ENCODE measurements around the gene RNF182. TPM values are rescaled to one million over a fixed set of nuclear protein-coding genes. Genes with fewer than 3 reads are reported as not detected.

Gene RNF182
- total RNA-seq, 4 donors from 2014 or later = not detected

GRCh38 chr6:13986700-13987399 is 62.1 kb downstream of the RNF182 start:
- Histone ChIP-seq H3K9me3 (no peaks in the 10 kb centered on the region), H3K27ac (no peak overlapping the region), H3K36me3 (no peaks in the 10 kb centered on the region), H3K4me1 (no peaks in the 10 kb centered on the region), H3K4me3 (no peak overlapping the region), H3K27me3 (peaks cover 66% of the 10 kb centered on the region)
- DNase-seq = no peak
- intact Hi-C loops (cut with DNase I; ENCODE audit: low total_unique reads) (no loop called here), in situ Hi-C loops (cut with MboI; ENCODE audit: low pct_ligation_motif_present in 1 of 4, low pct_unique_long_range_greater_than_20kb in 1 of 4, low sequenced_read_pairs in 3 of 4) (no loop called here)
- TF ChIP-seq POLR2A (IDR thresholded peaks at IDR 0.05) = no peak
- 82 to 85% methylated on average over 4 of the region's 4 CpGs for WGBS, 2 donors (ENCODE audit: low coverage in 1 of 2)

DNA sequence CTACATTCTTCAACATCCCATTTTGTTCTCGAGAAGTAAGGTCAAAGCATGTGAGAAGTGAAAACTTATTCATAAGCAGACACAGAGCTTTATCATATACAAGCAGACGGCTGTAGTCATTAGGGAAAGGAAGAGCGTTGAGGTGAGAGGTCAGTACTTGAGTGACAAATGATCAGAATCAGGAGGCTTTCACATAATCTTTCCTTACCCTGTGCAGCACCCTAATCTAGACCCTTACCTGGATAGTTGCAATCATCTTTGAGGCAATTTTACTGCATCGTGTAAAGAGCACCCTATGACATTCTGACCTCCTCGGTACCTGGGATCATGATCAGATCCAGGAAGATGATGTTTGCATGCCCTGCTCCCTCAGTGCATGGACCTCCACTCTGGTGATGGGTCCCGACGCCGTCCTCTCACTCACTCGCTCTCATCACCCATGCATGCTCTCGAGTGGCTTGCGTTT is 62.7 kb downstream of the RNF182 start:
- WGBS, 2 donors (ENCODE audit: low coverage in 1 of 2) = 80 to 83% methylated on average over 11 of the region's 11 CpGs
- no peaks in the 10 kb centered on the region for H3K9me3 ChIP-seq
- no peaks in the 10 kb centered on the region for H3K36me3 ChIP-seq
- H3K4me3 ChIP-seq = no peak overlapping the region
- no peak for DNase-seq
- no peak overlapping the region for H3K27ac ChIP-seq
- H3K27me3 ChIP-seq = peaks cover 64% of the 10 kb centered on the region
- TF ChIP-seq, protein P1, sequence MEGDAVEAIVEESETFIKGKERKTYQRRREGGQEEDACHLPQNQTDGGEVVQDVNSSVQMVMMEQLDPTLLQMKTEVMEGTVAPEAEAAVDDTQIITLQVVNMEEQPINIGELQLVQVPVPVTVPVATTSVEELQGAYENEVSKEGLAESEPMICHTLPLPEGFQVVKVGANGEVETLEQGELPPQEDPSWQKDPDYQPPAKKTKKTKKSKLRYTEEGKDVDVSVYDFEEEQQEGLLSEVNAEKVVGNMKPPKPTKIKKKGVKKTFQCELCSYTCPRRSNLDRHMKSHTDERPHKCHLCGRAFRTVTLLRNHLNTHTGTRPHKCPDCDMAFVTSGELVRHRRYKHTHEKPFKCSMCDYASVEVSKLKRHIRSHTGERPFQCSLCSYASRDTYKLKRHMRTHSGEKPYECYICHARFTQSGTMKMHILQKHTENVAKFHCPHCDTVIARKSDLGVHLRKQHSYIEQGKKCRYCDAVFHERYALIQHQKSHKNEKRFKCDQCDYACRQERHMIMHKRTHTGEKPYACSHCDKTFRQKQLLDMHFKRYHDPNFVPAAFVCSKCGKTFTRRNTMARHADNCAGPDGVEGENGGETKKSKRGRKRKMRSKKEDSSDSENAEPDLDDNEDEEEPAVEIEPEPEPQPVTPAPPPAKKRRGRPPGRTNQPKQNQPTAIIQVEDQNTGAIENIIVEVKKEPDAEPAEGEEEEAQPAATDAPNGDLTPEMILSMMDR (IDR thresholded peaks at IDR 0.05) = no peak
- TF ChIP-seq POLR2AphosphoS5 (IDR thresholded peaks at IDR 0.05) (no peak), POLR2A (IDR thresholded peaks at IDR 0.05) (no peak)
- H3K4me1 ChIP-seq = no peaks in the 10 kb centered on the region
- in situ Hi-C loops (cut with MboI; ENCODE audit: low pct_ligation_motif_present in 1 of 4, low pct_unique_long_range_greater_than_20kb in 1 of 4, low sequenced_read_pairs in 3 of 4) (no loop called here), intact Hi-C loops (cut with DNase I; ENCODE audit: low total_unique reads) (no loop called here)

GRCh38 chr6:13988049-13988738 is 63.4 kb downstream of the RNF182 start:
- Histone ChIP-seq H3K9me3 (no peaks in the 10 kb centered on the region), H3K4me1 (no peaks in the 10 kb centered on the region), H3K27ac (no peak overlapping the region), H3K4me3 (no peak overlapping the region), H3K36me3 (no peaks in the 10 kb centered on the region), H3K27me3 (peaks cover 57% of the 10 kb centered on the region)
- DNase-seq = no peak
- WGBS, 2 donors (ENCODE audit: low coverage in 1 of 2) = 65 to 68% methylated on average over 5 of the region's 5 CpGs
- TF ChIP-seq POLR2A (IDR thresholded peaks at IDR 0.05) (no peak), EP300 (IDR thresholded peaks at IDR 0.05; ENCODE audit: low read depth) (no peak)
- TF ChIP-seq, protein P1 (IDR thresholded peaks at IDR 0.05) = no peak
- intact Hi-C loops (cut with DNase I; ENCODE audit: low total_unique reads) (no loop called here), in situ Hi-C loops (cut with MboI; ENCODE audit: low pct_ligation_motif_present in 1 of 4, low pct_unique_long_range_greater_than_20kb in 1 of 4, low sequenced_read_pairs in 3 of 4) (no loop called here)

DNA sequence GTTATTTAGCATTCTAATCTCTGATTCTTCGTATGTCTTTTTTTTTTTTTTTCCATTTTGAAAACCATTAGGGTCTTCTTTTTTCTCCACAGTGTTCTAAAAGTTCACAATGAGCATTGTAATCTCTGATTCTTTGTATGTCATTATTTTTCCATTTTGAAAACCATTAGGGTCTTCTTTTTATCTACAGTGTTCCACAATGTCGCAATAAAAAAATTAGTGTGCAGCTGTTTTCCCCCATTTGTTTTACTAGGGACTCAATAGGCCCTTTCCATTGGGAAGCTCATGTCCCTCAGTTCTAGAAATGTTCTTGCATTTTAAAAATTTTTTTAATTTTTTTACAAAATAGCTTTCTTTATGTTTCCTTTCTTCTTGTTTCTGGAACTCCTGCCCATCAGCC is 64.2 kb downstream of the RNF182 start:
- intact Hi-C loops (cut with DNase I; ENCODE audit: low total_unique reads) = no loop called here
- WGBS, 2 donors (ENCODE audit: low coverage in 1 of 2) = 80 to 91% methylated on average over 2 of the region's 2 CpGs
- Histone ChIP-seq H3K27me3 (peaks cover 50% of the 10 kb centered on the region), H3K9me3 (no peaks in the 10 kb centered on the region), H3K27ac (no peak overlapping the region), H3K36me3 (no peaks in the 10 kb centered on the region), H3K4me1 (no peaks in the 10 kb centered on the region), H3K4me3 (no peak overlapping the region)
- no peak for TF ChIP-seq EP300 (IDR thresholded peaks at IDR 0.05; ENCODE audit: low read depth)
- TF ChIP-seq POLR2AphosphoS5 (IDR thresholded peaks at IDR 0.05) = no peak
- TF ChIP-seq, protein P1 (IDR thresholded peaks at IDR 0.05) = no peak
- no peak for TF ChIP-seq POLR2A (IDR thresholded peaks at IDR 0.05)
- no peak for DNase-seq
- in situ Hi-C loops (cut with MboI; ENCODE audit: low pct_ligation_motif_present in 1 of 4, low pct_unique_long_range_greater_than_20kb in 1 of 4, low sequenced_read_pairs in 3 of 4) = no loop called here

Data from transverse colon (tissue), 4 donors.